Thoracic aorta (tissue), 2 donors: ENCODE data around the gene CD247. TPM values are rescaled to one million over a fixed set of nuclear protein-coding genes. Genes with fewer than 3 reads are reported as not detected.

Experiments used
- ATAC-seq: fragments of 150-250 bp; one replicate; pipeline ENCODE4 v1.8.0; 2017; ENCODE audit warnings: low read depth; ENCODE audit not compliant: insufficient number of reproducible peaks, low FRiP score
- DNase-seq: peaks from one replicate; pipeline ENCODE4 v3.0.0-alpha.2; 2020; ENCODE audit warnings: low spot score
- H3K27ac ChIP-seq, 2 donors: fragments of 200-600 bp; sonication (generic); 1 replicate in 1 of 2; 2 replicates in 1 of 2; pipeline ENCODE4 v1.5.1; 2016; ENCODE audit warnings: mild to moderate bottlenecking in 2 of 2, moderate library complexity in 2 of 2
- H3K27me3 ChIP-seq: fragments of 200-600 bp; sonication (generic); replicated peaks from 2 replicates; pipeline ENCODE4 v1.6.0; 2016; ENCODE audit warnings: mild to moderate bottlenecking; ENCODE audit not compliant: insufficient read depth
- H3K36me3 ChIP-seq: fragments of 200-600 bp; sonication (generic); one replicate; pipeline ENCODE4 v1.5.1; 2016
- H3K4me1 ChIP-seq, 2 donors: fragments of 200-600 bp; sonication (generic); 1 replicate in 1 of 2; 2 replicates in 1 of 2; pipeline versions ENCODE4 v1.5.1 to v1.6.0; 2016; ENCODE audit warnings: low read depth in 2 of 2, mild to moderate bottlenecking in 1 of 2; ENCODE audit not compliant: control insufficient read depth in 1 of 2
- H3K4me3 ChIP-seq: fragments of 200-600 bp; sonication (generic); 2 replicates; pipeline ENCODE4 v1.5.1; 2016; ENCODE audit warnings: mild to moderate bottlenecking
- H3K9me3 ChIP-seq: fragments of 200-600 bp; sonication (generic); 2 replicates; pipeline ENCODE4 v1.5.1; 2016
- CTCF ChIP-seq: fragments of 200-600 bp; sonication (generic); IDR thresholded peaks from one replicate; pipeline ENCODE4 v1.5.1; 2019; ENCODE audit warnings: antibody characterized with exemption
- total RNA-seq, 2 donors: library from RNA; depleted of rRNA; stranded (reverse); fragments of >200 nt; gene quantifications; one replicate each; pipeline versions ENCODE4 v1.1.0 to v1.2.3, GENCODE V29; 2016

CD247 gene
- total RNA-seq, 2 donors from 2014 or later: 1.6 to 8.5 TPM

GRCh38 chr1:167420510-167420909 is 97.8 kb downstream of the CD247 start:
- Histone ChIP-seq H3K36me3 (no peaks in the 10 kb centered on the region), H3K27ac (no peak overlapping the region), H3K4me1 (no peaks in the 10 kb centered on the region), H3K27me3 (no peaks in the 10 kb centered on the region), H3K4me3 (no peak overlapping the region), H3K9me3 (no peaks in the 10 kb centered on the region)
- DNase-seq: no peak
- no peak for ATAC-seq
- no peak for TF ChIP-seq CTCF

GRCh38 chr1:167419245-167419644 is 99.1 kb downstream of the CD247 start:
- TF ChIP-seq CTCF: no peak
- no peak for ATAC-seq

GRCh38 chr1:167418391-167418790 is 99.9 kb downstream of the CD247 start:
- Histone ChIP-seq H3K27ac (no peak overlapping the region), H3K36me3 (peaks cover 3% of the 10 kb centered on the region), H3K4me1 (no peaks in the 10 kb centered on the region), H3K27me3 (no peaks in the 10 kb centered on the region), H3K4me3 (no peak overlapping the region), H3K9me3 (no peaks in the 10 kb centered on the region)
- no peak for TF ChIP-seq CTCF
- ATAC-seq (no peak), DNase-seq (no peak)

More at GRCh38 chr1:167419245-167419644, 99.1 kb downstream of the CD247 start:
- H3K4me1 ChIP-seq: no peaks in the 10 kb centered on the region
- DNase-seq: no peak
- no peak overlapping the region for H3K27ac ChIP-seq
- H3K36me3 ChIP-seq: peaks cover under 1% of the 10 kb centered on the region
- H3K27me3 ChIP-seq: no peaks in the 10 kb centered on the region
- no peaks in the 10 kb centered on the region for H3K9me3 ChIP-seq
- H3K4me3 ChIP-seq: no peak overlapping the region

- Histone ChIP-seq H3K36me3 (peaks cover 11% of the 10 kb centered on the region), H3K4me3 (no peak overlapping the region), H3K27me3 (no peaks in the 10 kb centered on the region), H3K4me1 (no peaks in the 10 kb centered on the region), H3K9me3 (no peaks in the 10 kb centered on the region), H3K27ac (no peak overlapping the region)
- DNase-seq (no peak), ATAC-seq (no peak)
- TF ChIP-seq CTCF: no peak
Measured at GRCh38 chr1:167416506-167416905, 101.8 kb downstream of the CD247 start.

- no peak for TF ChIP-seq CTCF
- no peaks in the 10 kb centered on the region for H3K27me3 ChIP-seq
- DNase-seq (no peak), ATAC-seq (no peak)
- no peak overlapping the region for H3K27ac ChIP-seq
- peaks cover 14% of the 10 kb centered on the region for H3K36me3 ChIP-seq
- H3K4me3 ChIP-seq: no peak overlapping the region
- H3K4me1 ChIP-seq: no peaks in the 10 kb centered on the region
- H3K9me3 ChIP-seq: no peaks in the 10 kb centered on the region
Measured at GRCh38 chr1:167413328-167413727, 105.0 kb downstream of the CD247 start.
